Neural cell (in vitro differentiated cells): ENCODE data around the gene TNRC6A.

Experiments
- CTCF ChIP-seq: fragments of 450-650 bp; IDR thresholded peaks from 2 replicates; pipeline ENCODE4 v1.5.1; 2014; ENCODE audit warnings: antibody characterized with exemption, mild to moderate bottlenecking, moderate library complexity; ENCODE audit not compliant: poor library complexity, severe bottlenecking
- MXI1 ChIP-seq: fragments of 450-650 bp; conservative IDR thresholded peaks from 2 replicates; pipeline ENCODE4 v1.6.1; 2014; ENCODE audit warnings: antibody characterized with exemption, mild to moderate bottlenecking; ENCODE audit not compliant: poor library complexity, severe bottlenecking
- POLR2AphosphoS5 ChIP-seq: IDR thresholded peaks from 2 replicates; pipeline ENCODE4 v1.6.1; 2012
- REST ChIP-seq: IDR thresholded peaks from 2 replicates; pipeline ENCODE4 v1.6.1; 2012; ENCODE audit warnings: borderline replicate concordance
- TAF1 ChIP-seq: IDR thresholded peaks from 2 replicates; pipeline ENCODE4 v1.6.1; 2012; ENCODE audit warnings: low read depth

- TF ChIP-seq CTCF (no peak), TAF1 (no peak), REST (no peak), POLR2AphosphoS5 (no peak), MXI1 (no peak)
Measured at GRCh38 chr16:24807301-24807700, 77.8 kb downstream of the TNRC6A start.
